Heart right ventricle (tissue), 16 donors: Measurements from ENCODE around the gene ARIH2. TPM values are rescaled to one million over a fixed set of nuclear protein-coding genes. Genes with fewer than 3 reads are reported as not detected.

ENCODE experiments used
- ATAC-seq, 8 donors: fragments of 200-7000 bp; cut with Tn5 transposase; one replicate each; pipeline ENCODE4 v1.9.1; 2020; ENCODE audit warnings: mild to moderate bottlenecking in 8 of 8, moderate library complexity in 8 of 8, moderate number of reproducible peaks in 1 of 8
- DNase-seq, 2 donors: peaks; one replicate each; pipeline ENCODE4 v3.0.0-alpha.2; 2020
- H3K27ac ChIP-seq, 10 donors: fragments of 200-600 bp; sonication (generic) in 2 of 10; one replicate each; pipeline versions ENCODE4 v1.5.0 to v1.8.0; 2020 to 2022; ENCODE audit warnings: mild to moderate bottlenecking in 3 of 10
- H3K27me3 ChIP-seq, 7 donors: fragments of 200-600 bp; one replicate each; pipeline ENCODE4 v1.8.0; 2021 to 2022; ENCODE audit warnings: mild to moderate bottlenecking in 2 of 7
- H3K36me3 ChIP-seq, 9 donors: fragments of 200-600 bp; sonication (generic) in 1 of 9; one replicate each; pipeline versions ENCODE4 v1.5.0 to v1.8.0; 2020 to 2022; ENCODE audit warnings: mild to moderate bottlenecking in 2 of 9
- H3K4me1 ChIP-seq, 9 donors: fragments of 200-600 bp; sonication (generic) in 1 of 9; one replicate each; pipeline versions ENCODE4 v1.5.0 to v1.8.0; 2020 to 2022; ENCODE audit warnings: mild to moderate bottlenecking in 4 of 9
- H3K4me3 ChIP-seq, 10 donors: fragments of 200-600 bp; sonication (generic) in 2 of 10; one replicate each; pipeline versions ENCODE4 v1.5.0 to v1.8.0; 2020 to 2022; ENCODE audit warnings: mild to moderate bottlenecking in 7 of 10, moderate library complexity in 2 of 10
- H3K9me3 ChIP-seq, 11 donors: fragments of 200-600 bp in 10 of 11; sonication (generic) in 2 of 11; one replicate each; pipeline versions ENCODE4 v1.5.0 to v1.8.0; 2013 to 2022; ENCODE audit warnings: mild to moderate bottlenecking in 2 of 11, control low read depth in 1 of 11, moderate library complexity in 1 of 11
- CTCF ChIP-seq, 9 donors: fragments of 200-600 bp; sonication (generic) in 2 of 9; IDR thresholded peaks; one replicate each; pipeline versions ENCODE4 v1.5.0 to v1.8.0; 2021 to 2022; ENCODE audit warnings: antibody characterized with exemption in 9 of 9, mild to moderate bottlenecking in 5 of 9, moderate library complexity in 1 of 9
- WGBS, 2 donors: extraction: QIAGEN DNeasy Blood & Tissue Kit; methylation state at CpG; one replicate each; pipeline ENCODE4 v1.1.7; 2013; ENCODE audit warnings: inconsistent platforms in 1 of 2; 5-methylcytosine and 5-hydroxymethylcytosine counted together
- intact Hi-C, 10 donors: fragments of 100-400 bp; cut with DNase I; formaldehyde crosslinking; loops; one replicate each; pipeline versions ENCODE4 v1.11.1 to v1.14.2; 2022
- polyA plus RNA-seq, 2 donors: library from polyadenylated mRNA; stranded (reverse); fragments of 200-250 nt; gene quantifications; one replicate each; pipeline ENCODE4 v1.2.3, GENCODE V29; 2013
- total RNA-seq, 10 donors: library from RNA; stranded (reverse); fragmentation: NEBNext Ultra II Directional in 3 of 10; extraction: Animal tissue kit (Norgen Biotek cat#: 25700) in 3 of 10; gene quantifications; one replicate each; pipeline versions ENCODE4 v1.2.1 to v1.2.4, GENCODE V29; 2021 to 2023
- donor health status: Arrhythmogenic right ventricular cardiomyopathy.
- donor health status: ischemic (EF 13 %, LVEDD 7.1; RV severe dilation, severe dysfunction).
- donor health status: healthy with polysubstance abuse.
- donor health status: DM: no; HTN: yes; CAD: no.
- donor health status: DM: no; HTN: no; CAD: no.
- donor health status: ischemic (EF 25% LVEDD 6.9; RV normal size, moderate dysfunction).
- donor health status: ischemic (EF 25% LVEDD 5.7; RV mildly dilated, moderate dysfunction).
- donor health status: healthy.
- donor health status: DM: yes; HTN: yes; CAD: no.
- donor health status: Ischemic cardiomyopathy.
- donor health status: ischemic (EF 35%, LVEDD 5.7; RV mildly dilated, moderate dysfunction).
- donor health status: nonischemic (EF 11% LVEDD 7.7; RV severe dilation, severe dysfunction).
- donor health status: DM: yes; HTN: yes; CAD: no.
- donor health status: PGD.
- donor health status: ischemic (EF 29% LVEDD 5.4; RV normal size, mild dysfunction).
- donor health status: nonischemic (EF 23%, LVEDD 6.1; RV moderate dilation, normal function).

The ARIH2 gene
- total and polyA plus RNA-seq, 12 donors = 41.9 to 177 (median 138) TPM

GRCh38 chr3:49015765-49016164 is 97.1 kb downstream of the ARIH2 start:
- intact Hi-C loops = no loop called here
- DNase-seq = no peak
- no peaks in the 10 kb centered on the region for H3K9me3 ChIP-seq
- H3K36me3 ChIP-seq = peaks cover 0 to 62% (median 20%) of the 10 kb centered on the region in 9 donors
- WGBS, 2 donors = 79% methylated on average over 6 of the region's 6 CpGs
- H3K27ac ChIP-seq = no peak overlapping the region
- no peak for ATAC-seq
- H3K27me3 ChIP-seq = no peaks in the 10 kb centered on the region
- H3K4me3 ChIP-seq = no peak overlapping the region
- H3K4me1 ChIP-seq = peaks cover 8 to 61% (median 39%) of the 10 kb centered on the region in 9 donors
- TF ChIP-seq CTCF (IDR thresholded peaks at IDR 0.05) = no peak

GRCh38 chr3:49016414-49017228 is 98.0 kb downstream of the ARIH2 start:
- no peaks in the 10 kb centered on the region for H3K27me3 ChIP-seq
- H3K4me3 ChIP-seq = no peak overlapping the region
- peaks cover 8 to 61% (median 42%) of the 10 kb centered on the region in 9 donors for H3K4me1 ChIP-seq
- ATAC-seq (no peak), DNase-seq (no peak)
- H3K36me3 ChIP-seq = peaks cover 0 to 53% (median 20%) of the 10 kb centered on the region in 9 donors
- 87 to 90% methylated on average over 6 of the region's 6 CpGs for WGBS, 2 donors
- H3K27ac ChIP-seq = peak overlapping the region in 1 of 10 donors; percentile 83
- TF ChIP-seq CTCF (IDR thresholded peaks at IDR 0.05) = no peak
- intact Hi-C loops = no loop called here
- H3K9me3 ChIP-seq = no peaks in the 10 kb centered on the region

GRCh38 chr3:49017229-49017970 is 98.8 kb downstream of the ARIH2 start:
- intact Hi-C loops = no loop called here
- ATAC-seq (no peak), DNase-seq (no peak)
- Histone ChIP-seq H3K9me3 (no peaks in the 10 kb centered on the region), H3K27me3 (no peaks in the 10 kb centered on the region), H3K4me1 (peaks cover 8 to 53% (median 40%) of the 10 kb centered on the region in 9 donors), H3K27ac (peak overlapping the region in 9 of 10 donors; percentile 73 to 100 (median 78)), H3K4me3 (peak overlapping the region; percentile 64 to 99 (median 92)), H3K36me3 (peaks cover 0 to 45% (median 20%) of the 10 kb centered on the region in 9 donors)
- TF ChIP-seq CTCF (IDR thresholded peaks at IDR 0.05) = no peak
- WGBS, 2 donors = 10 to 12% methylated on average over 23 of the region's 23 CpGs

GRCh38 chr3:49017971-49018706 is 99.5 kb downstream of the ARIH2 start, which contains the start of gene DALRD3:
DALRD3 (minus strand) TSS chr3:49018580; CDS start chr3:49018564, 16 bp downstream.
- Histone ChIP-seq H3K27me3 (no peaks in the 10 kb centered on the region), H3K9me3 (no peaks in the 10 kb centered on the region), H3K36me3 (peaks cover 0 to 42% (median 20%) of the 10 kb centered on the region in 9 donors), H3K4me1 (peaks cover 8 to 53% (median 40%) of the 10 kb centered on the region in 9 donors), H3K4me3 (peak within 1 kb of the TSS; percentile 64 to 99 (median 92)), H3K27ac (peak within 1 kb of the TSS; percentile 3 to 100 (median 78))
- DNase-seq = peak; percentile 68 to 73
- intact Hi-C loops = no loop called here
- ATAC-seq = peak in 2 of 8 donors; percentile 1 to 6
- WGBS, 2 donors = 0% methylated on average over 78 to 85 of the region's 85 CpGs
- TF ChIP-seq CTCF (IDR thresholded peaks at IDR 0.05) = no peak
